Measurements from ENCODE around the gene CHURC1.

GRCh38 chr14:64935508-64935907 is 21.3 kb downstream of the CHURC1 start:
- no peak for TF ChIP-seq POLR2A (IDR thresholded peaks at IDR 0.05)
- TF ChIP-seq CTCF (IDR thresholded peaks at IDR 0.05): no peak
- TF ChIP-seq POLR2AphosphoS5 (IDR thresholded peaks at IDR 0.05): no peak
